K562 (cell line): Measurements from ENCODE around the gene SLC16A5. TPM values are rescaled to one million over a fixed set of nuclear protein-coding genes. Genes with fewer than 3 reads are reported as not detected.

Source experiments
- CBX5 ChIP-seq: IDR thresholded peaks from 2 replicates; pipeline ENCODE4 v1.6.1; 2014; ENCODE audit warnings: low read depth, borderline replicate concordance
- EZH2 ChIP-seq: IDR thresholded peaks from 2 replicates; pipeline ENCODE4 v1.6.1; 2012; ENCODE audit warnings: low read depth, mild to moderate bottlenecking, inconsistent platforms, low read length, borderline replicate concordance
- GATAD2A ChIP-seq: fragments of 450-650 bp; IDR thresholded peaks from 2 replicates; pipeline ENCODE4 v1.6.1; 2017
- HMGN3 ChIP-seq: IDR thresholded peaks from 2 replicates; pipeline ENCODE4 v1.6.1; 2011; ENCODE audit warnings: borderline replicate concordance, low read depth, mild to moderate bottlenecking, mixed read lengths, low read length; ENCODE audit not compliant: insufficient read length; ENCODE audit errors: extremely low read depth
- KAT8 ChIP-seq: fragments of 450-650 bp; IDR thresholded peaks from 2 replicates; pipeline ENCODE4 v1.6.1; 2016; ENCODE audit warnings: low read depth, mild to moderate bottlenecking
- LEF1 ChIP-seq: fragments of 450-650 bp; IDR thresholded peaks from 2 replicates; pipeline ENCODE4 v1.6.1; 2016; ENCODE audit warnings: mild to moderate bottlenecking
- MAFG ChIP-seq: fragments of 450-650 bp; conservative IDR thresholded peaks from 2 replicates; pipeline ENCODE4 v1.6.1; 2016; ENCODE audit warnings: missing genetic modification characterization, missing compliant biosample characterization
- MYBL2 ChIP-seq, 2 experiments: fragments of 450-650 bp in 1 of 2; sonication (generic) in 1 of 2; formaldehyde crosslinking in 1 of 2; IDR thresholded peaks; 2 replicates each; pipeline versions ENCODE4 v1.6.1 to v1.8.1; 2017 to 2022; ENCODE audit warnings: borderline replicate concordance in 1 of 2, inconsistent platforms in 1 of 2, low read depth in 1 of 2, mild to moderate bottlenecking in 1 of 2, missing genetic modification reagents in 1 of 2, moderate library complexity in 1 of 2
- MYNN ChIP-seq, 2 experiments: sonication (generic); formaldehyde crosslinking in 1 of 2; IDR thresholded peaks; 2 replicates each; pipeline versions ENCODE4 v1.5.0 to v1.6.1; 2016 to 2020; ENCODE audit warnings: antibody characterized with exemption in 1 of 2, missing genetic modification reagents in 1 of 2
- RFX1 ChIP-seq: fragments of 450-650 bp; IDR thresholded peaks from 2 replicates; pipeline ENCODE4 v1.6.1; 2016; ENCODE audit warnings: mild to moderate bottlenecking, moderate library complexity
- RREB1 ChIP-seq: fragments of 250-450 bp; sonication (Bioruptor Pico); IDR thresholded peaks from 2 replicates; pipeline ENCODE4 v1.4.0; 2020
- SAFB ChIP-seq: fragments of 200-400 bp; formaldehyde crosslinking; IDR thresholded peaks from 2 replicates; pipeline ENCODE4 v1.6.1; 2017; ENCODE audit warnings: low read depth, low read length, borderline replicate concordance
- ZC3H4 ChIP-seq: sonication (generic); formaldehyde crosslinking; IDR thresholded peaks from 2 replicates; pipeline ENCODE4 v1.9.0; 2021; ENCODE audit warnings: missing genetic modification reagents, borderline replicate concordance
- ZNF212 ChIP-seq: fragments of 450-650 bp; formaldehyde crosslinking; IDR thresholded peaks from 2 replicates; pipeline ENCODE4 v1.4.0; 2020; ENCODE audit warnings: mild to moderate bottlenecking
- ZNF311 ChIP-seq: fragments of 250-450 bp; sonication (Bioruptor Pico); IDR thresholded peaks from 2 replicates; pipeline ENCODE4 v1.4.0; 2020; ENCODE audit warnings: mild to moderate bottlenecking, moderate library complexity
- ZNF780A ChIP-seq: fragments of 250-450 bp; sonication (Bioruptor Pico); IDR thresholded peaks from 2 replicates; pipeline ENCODE4 v1.5.0; 2021; ENCODE audit warnings: mild to moderate bottlenecking
- polyA plus RNA-seq, 8 experiments: library from polyadenylated mRNA; depleted of rRNA in 4 of 8; stranded (reverse) in 5 of 8; unstranded in 3 of 8; fragments of >200 nt; fragmentation: Nextera tagmentation in 2 of 8; fragmentation: Illumina TruSeq in 1 of 8; extraction: Ambion mirVana in 2 of 8; extraction: Trizol in 1 of 8; gene quantifications; 2 replicates each; pipeline versions ENCODE4 v1.2.1 to v1.2.3, GENCODE V29; 2011 to 2014; ENCODE audit warnings: inconsistent platforms in 1 of 8, missing spikeins in 1 of 8
- total RNA-seq, 7 experiments: library from RNA; depleted of rRNA in 6 of 7; stranded (reverse); fragments of >200 nt in 6 of 7; fragmentation: Illumina TruSeq in 2 of 7; extraction: Trizol in 2 of 7; gene quantifications; 2 replicates each; pipeline versions ENCODE4 v1.2.1 to v1.2.3, GENCODE V29; 2011 to 2021; ENCODE audit warnings: low replicate concordance in 1 of 7
- TF ChIP-seq, protein P1 (sequence below): fragments of 250-450 bp; sonication (Bioruptor Pico); IDR thresholded peaks from 2 replicates; pipeline ENCODE4 v1.5.0; 2021; ENCODE audit warnings: mild to moderate bottlenecking, moderate library complexity
- TF ChIP-seq, protein P2 (sequence below): fragments of 450-650 bp; formaldehyde crosslinking; IDR thresholded peaks from 2 replicates; pipeline ENCODE4 v1.4.0; 2022; ENCODE audit warnings: mild to moderate bottlenecking, moderate library complexity

Gene SLC16A5
- total and polyA plus RNA-seq, 9 of the 15 experiments (the other 6 are each of a cell fraction or from before 2014, with no cell fraction given) = 0.06 to 2.6 (median 0.91) TPM

DNA sequence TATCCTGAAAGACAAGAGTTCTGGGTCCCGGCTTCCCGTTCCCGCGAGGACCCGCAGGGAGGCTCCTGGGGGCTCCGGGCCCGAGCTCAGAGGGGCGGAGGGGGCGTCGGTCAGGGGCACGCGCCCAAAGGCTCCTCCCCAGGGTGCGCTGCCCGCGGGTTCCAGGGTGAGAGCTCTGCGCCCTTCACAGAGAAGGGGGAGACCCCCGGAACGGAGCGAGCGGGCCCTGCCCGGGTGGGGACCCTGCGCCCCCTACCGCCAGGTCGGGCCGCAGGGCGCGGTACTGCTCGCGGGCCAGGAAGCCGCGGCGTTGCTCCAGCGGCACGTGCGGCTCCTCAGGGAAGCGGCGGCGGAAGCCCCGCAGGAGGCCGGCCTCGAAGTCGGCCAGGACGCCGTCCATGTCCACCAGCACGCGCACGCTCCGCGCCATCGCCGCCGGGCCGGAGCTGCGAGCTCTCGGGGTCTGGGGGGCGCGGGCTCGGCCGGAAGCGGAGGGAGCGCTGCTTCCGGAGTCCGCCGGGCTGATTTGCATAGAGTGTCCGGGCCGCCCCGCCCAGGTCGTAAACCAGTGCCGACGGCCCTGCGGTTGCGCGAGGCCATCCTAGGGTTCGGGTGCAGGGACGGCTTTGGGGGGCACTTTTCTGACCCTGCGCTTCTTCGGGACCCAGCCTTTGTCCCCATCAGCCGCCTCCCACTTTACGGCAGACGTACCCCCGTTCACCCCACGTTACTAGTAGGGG lies 43.7 kb downstream of the SLC16A5 start, which contains the start of gene NT5C (continued):
- TF ChIP-seq MYNN (IDR thresholded peaks at IDR 0.05) (no peak), MYNN (CRISPR knock-in tag; IDR thresholded peaks at IDR 0.05) (no peak), KAT8 (no peak), EZH2 (no peak), ZNF212 (CRISPR knock-in tag) (no peak), LEF1 (no peak), ZC3H4 (no peak), HMGN3 (no peak), RFX1 (no peak), SAFB (no peak), ZNF311 (CRISPR knock-in tag) (no peak), GATAD2A (peak; percentile 62; the same call in 1 of the 2 replicates), ZNF780A (CRISPR knock-in tag) (no peak), MYBL2 (IDR thresholded peaks at IDR 0.05; ENCODE audit: low read depth) (no peak), MYBL2 (CRISPR knock-in tag; IDR thresholded peaks at IDR 0.05; ENCODE audit: borderline replicate concordance) (no peak), MAFG (tag) (no peak), RREB1 (CRISPR knock-in tag) (peak; percentile 89), CBX5 (no peak)
- TF ChIP-seq, protein P1, sequence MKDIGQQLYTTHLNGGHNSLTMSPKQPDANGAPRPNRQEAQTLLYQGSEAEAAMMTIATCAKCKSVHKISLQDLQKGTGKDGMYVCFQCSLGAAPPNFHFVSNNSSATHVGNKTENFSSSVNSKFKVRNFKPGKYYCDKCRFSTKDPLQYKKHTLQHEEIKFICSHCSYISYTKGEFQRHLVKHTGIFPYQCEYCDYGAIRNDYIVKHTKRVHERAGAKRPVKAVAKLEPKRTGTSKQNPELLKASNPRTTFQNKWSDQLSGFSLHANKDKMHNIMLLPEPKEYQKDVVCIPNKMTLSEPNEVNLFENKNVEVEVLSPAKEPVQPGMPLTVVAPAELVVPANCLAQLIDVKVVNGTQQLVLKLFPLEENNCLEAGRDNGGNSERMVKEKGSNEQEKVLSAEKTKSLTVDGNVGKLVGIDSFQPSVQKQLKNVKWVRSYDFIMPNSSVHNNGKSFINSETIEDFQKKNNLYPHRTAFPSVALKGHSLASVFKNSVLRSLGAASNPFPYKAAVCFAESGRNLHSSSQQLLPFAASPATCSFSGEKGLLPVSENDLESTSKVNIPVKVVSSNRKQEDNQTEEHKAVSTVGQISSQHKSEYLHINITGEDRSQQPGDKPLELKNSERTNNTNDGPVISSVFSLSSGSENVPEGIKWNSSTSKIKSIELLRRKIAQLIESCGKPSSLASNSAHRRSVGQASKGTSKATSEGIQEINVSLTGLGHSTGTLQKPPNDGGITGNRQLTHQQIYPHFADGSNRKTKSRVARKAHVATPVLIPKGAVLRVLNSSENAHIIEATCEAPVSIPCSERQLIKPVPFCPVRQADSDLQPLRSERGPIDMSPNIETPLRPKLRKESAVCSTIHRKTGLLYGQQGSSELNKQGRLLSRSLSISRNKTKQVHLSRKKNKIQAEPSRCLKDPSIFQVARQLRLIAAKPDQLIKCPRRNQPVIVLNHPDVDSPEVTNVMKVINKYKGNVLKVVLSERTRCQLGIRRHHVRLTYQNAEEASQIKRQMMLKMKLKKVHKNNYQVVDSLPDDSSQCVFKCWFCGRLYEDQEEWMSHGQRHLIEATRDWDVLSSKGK (CRISPR knock-in tag) = no peak
- TF ChIP-seq, protein P2, sequence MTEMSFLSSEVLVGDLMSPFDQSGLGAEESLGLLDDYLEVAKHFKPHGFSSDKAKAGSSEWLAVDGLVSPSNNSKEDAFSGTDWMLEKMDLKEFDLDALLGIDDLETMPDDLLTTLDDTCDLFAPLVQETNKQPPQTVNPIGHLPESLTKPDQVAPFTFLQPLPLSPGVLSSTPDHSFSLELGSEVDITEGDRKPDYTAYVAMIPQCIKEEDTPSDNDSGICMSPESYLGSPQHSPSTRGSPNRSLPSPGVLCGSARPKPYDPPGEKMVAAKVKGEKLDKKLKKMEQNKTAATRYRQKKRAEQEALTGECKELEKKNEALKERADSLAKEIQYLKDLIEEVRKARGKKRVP = peak; percentile 55; the same call in 1 of the 2 replicates
